Measurements from ENCODE around the gene IGSF22. TPM values are rescaled to one million over a fixed set of nuclear protein-coding genes. Genes with fewer than 3 reads are reported as not detected.

Gene IGSF22
- total RNA-seq, 4 donors from 2014 or later = not detected

DNA sequence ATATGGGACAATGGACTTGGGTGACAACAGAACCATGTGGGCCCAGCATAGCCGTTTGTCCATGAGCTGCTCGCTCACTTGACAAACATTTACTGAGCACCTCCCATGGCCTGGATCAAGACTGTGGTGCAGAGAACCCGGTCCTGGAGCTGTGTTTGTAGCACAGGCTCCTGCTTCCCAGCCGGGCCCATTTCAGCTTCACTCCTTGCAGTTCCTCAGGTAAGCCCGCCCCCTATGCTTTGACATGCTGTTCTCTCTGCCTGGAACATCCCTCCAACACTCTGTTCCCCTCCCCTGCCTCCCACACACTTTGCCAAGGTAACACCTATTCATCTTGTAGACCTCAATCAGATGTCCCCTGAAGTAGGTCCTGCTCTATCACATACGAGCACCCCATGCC is 19.3 kb upstream of the IGSF22 start:
- no peak for TF ChIP-seq CTCF (IDR thresholded peaks at IDR 0.05; ENCODE audit: low read depth)

GRCh38 chr11:18743900-18744514 is 18.0 kb upstream of the IGSF22 start:
- no peak for TF ChIP-seq CTCF (IDR thresholded peaks at IDR 0.05; ENCODE audit: low read depth)

GRCh38 chr11:18743365-18743764 is 17.4 kb upstream of the IGSF22 start:
- TF ChIP-seq CTCF (IDR thresholded peaks at IDR 0.05; ENCODE audit: low read depth) = no peak

GRCh38 chr11:18741783-18742182 is 15.8 kb upstream of the IGSF22 start:
- TF ChIP-seq CTCF (IDR thresholded peaks at IDR 0.05; ENCODE audit: low read depth) = no peak

DNA sequence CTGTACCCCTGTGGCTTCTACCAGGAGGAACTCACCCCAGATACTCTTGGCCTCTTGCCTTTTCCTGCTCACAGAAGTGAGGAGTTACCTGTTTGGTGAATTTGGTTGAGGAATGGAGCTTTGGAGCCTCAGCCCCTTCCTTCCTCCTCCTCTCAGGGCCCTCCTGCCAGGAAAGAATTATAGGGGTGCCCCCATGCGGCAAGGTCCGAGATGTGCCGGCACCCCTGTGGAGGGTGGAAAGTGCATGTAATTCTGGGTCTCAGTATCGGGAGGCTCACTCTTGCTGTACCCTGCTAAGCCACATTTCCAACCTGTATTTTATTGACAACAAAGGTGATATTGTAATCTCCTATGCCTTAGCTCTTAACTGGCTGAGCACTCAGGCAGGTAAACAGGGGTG is 13.7 kb upstream of the IGSF22 start:
- no peak for TF ChIP-seq CTCF (IDR thresholded peaks at IDR 0.05; ENCODE audit: low read depth)

DNA sequence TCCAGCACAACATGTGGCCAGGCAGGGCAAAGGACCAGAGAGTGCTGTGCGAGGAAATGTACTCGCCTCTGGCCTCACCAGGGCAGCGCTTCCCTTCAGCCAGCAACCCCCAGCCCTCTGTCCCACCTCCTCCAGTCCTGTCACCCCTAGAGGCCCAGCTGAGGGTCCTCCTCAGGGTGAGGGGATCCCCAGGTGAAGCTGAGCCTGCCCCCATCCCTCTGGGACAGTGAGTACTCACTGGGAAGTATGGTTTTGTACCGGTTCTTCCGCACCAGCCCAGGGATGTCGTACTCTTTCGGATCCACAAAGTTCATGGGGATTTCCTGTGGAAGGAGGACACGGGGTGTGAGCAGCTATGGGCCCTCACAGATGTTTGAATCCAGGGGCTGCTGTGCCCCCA is 11.7 kb upstream of the IGSF22 start:
- no peak for TF ChIP-seq CTCF (IDR thresholded peaks at IDR 0.05; ENCODE audit: low read depth)

DNA sequence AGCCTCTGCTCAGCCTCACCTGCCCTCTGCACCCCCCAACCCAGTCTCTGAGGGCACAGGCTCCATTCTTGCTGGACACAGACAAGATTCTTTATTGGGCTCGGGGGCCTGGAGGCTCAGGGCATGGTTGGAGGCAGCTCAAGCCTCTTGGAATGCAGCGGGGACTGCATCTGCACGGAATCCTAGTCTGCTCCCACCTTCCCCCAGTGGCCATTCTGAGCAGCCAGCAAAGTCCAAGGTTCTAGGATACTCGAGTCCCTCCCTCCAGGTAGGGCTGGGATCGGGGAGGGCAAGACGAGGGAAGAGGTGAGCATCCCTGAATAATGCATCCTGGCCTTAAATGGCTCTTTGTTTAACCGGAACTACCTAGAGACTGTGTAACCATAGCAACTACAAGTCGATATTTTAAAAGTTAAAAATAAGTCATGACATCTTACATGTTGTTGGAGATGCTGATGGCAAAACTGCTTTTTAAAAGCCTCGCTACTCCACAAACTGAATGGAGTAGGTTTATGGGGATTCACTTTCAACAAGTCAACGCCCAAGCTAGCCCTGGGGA is 10.7 kb upstream of the IGSF22 start:
- TF ChIP-seq CTCF (IDR thresholded peaks at IDR 0.05; ENCODE audit: low read depth) = no peak

Data from subcutaneous adipose tissue (tissue), 4 donors.